ENCODE results near the gene NPTXR.

Gene NPTXR

GRCh38 chr22:38850941-38851849 is 7.4 kb upstream of the NPTXR start:
- DNase-seq: peak; percentile 32

DNA sequence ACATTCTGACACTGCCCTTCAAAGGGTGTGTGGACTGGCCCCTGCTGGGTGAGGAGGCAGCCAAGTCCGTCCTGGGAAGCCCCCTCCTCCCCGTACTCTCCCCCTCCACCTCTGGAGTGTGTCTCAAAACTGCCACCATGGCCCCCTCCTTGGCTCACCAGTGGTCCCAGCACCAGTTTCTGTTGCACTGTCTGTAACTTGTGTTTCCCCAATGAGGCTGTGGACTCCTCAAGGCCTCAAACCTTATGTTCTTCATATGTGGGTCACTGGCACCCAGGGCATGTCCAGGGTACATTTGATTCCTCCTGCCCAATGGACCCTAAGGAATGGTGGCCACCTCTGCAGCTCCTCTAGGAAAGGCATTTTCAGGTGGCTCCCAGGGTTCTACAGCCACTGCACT is 6.6 kb upstream of the NPTXR start:
- no peak for DNase-seq

DNA sequence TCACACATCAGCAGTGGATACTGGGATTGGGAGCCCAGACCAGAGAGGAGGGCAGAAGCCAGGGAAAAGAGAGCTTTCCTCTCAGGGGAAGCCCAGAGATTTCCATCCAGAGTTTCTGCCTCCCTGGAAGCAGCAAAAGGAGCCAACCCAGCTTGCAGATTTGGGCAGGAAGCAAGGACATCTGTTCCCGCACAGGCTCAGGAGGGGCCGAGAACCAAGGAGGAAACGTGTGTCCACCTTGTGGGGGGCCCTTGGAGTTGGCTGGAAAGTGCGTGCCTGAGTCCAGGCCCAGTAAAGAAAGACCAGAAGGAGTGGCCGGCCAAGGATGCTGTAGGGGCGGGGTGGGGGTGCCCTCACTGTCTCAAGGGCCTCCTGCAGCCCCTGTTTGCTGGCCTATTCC is 6.0 kb upstream of the NPTXR start:
- DNase-seq: no peak

GRCh38 chr22:38846412-38846811 is 2.6 kb upstream of the NPTXR start:
- no peak for DNase-seq

DNA sequence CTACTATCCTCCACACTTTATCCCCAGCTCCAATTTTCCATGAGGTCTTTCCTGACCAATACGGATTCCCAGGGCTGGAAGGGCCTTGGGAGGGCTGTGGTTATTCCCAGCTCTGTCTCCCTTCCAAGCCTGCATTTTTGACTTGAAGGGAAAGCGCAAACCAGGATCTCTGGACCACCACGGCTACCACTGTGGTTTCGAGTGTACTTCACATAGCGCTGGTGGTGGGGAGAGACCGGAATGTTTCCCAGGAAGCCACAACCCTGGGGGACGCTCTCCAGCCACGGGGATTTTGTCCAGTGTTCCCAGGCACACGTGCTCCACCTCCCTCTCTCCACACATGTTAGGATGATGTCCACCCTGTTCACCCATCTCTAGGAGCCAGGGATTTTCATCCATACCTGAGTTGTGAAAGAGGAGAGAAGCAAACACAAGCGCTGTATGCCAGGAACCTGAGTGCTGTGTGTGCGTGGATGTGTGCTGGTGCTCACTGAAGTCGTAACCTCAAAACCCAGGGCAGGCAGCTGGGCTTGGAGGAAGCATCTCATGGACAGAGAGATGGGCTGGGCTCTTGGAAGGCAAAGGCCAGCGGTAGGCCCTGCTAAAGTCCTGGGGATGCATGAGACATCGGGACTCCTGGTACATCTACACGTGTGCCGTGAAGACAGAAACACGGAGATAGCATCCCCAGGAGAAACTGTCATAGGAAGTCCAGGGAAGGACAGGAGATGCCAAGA is 1.3 kb upstream of the NPTXR start:
- DNase-seq: no peak

- peak; percentile 47 for DNase-seq
Observed at GRCh38 chr22:38844315-38845003, 631 bp upstream of the NPTXR start.

DNA sequence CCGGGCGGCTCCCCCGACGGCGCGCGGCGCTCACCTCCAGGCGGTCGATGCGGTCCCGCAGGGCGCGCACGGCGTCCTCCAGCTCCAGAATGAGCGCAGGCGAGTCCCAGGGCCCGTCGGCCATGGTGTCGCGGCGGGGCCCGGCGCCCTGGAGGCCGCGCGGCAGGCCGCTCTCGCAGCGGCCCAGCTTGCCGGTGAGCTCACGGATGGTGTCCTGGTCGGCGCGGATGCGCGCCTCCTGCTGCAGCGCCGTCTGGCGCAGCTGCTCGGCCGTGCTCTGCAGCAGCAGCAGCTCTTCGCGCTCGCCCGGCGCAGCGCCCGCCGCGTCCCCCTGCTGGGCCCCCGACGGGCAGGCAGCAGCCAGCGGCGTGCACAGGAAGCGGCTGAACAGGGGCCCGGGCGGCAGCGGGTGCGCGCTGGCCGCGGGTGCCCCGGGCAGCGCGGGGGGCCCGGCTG is 599 bp downstream of the NPTXR start:
- DNase-seq: peak; percentile 81

DNA sequence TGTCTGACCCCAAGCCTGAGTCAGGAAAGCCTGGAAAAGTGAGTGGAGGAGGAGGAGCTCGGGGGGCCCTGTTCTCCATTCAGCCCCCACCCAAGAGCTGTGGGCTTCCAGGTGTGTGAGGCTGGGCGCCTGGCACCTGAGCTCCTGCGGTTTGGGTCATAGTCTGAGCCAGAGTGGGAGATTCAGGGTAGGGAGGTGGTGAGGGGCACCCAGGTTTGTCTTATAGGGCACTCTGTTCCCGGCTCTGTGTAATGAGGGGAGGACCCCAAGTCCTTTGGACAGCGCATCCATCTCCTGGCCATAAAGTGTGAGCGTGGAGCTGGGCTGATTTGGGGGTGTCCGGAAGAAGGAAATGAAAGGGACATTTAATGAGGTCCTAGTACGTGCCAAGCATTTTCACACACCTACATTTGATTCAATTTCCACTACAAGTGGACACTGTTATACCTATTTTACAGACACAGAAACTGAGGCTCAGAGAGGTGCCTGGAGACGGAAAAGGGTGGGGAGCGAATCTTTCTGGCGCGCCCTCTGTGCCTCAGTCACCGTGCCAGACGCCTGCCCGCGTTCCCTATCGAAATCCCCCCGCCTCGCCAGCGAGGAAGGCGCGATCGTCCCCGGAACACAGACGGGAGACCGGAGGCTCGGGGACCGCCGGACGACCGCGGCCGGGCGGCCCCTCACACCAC is 1.2 kb downstream of the NPTXR start:
- DNase-seq: no peak

DNA sequence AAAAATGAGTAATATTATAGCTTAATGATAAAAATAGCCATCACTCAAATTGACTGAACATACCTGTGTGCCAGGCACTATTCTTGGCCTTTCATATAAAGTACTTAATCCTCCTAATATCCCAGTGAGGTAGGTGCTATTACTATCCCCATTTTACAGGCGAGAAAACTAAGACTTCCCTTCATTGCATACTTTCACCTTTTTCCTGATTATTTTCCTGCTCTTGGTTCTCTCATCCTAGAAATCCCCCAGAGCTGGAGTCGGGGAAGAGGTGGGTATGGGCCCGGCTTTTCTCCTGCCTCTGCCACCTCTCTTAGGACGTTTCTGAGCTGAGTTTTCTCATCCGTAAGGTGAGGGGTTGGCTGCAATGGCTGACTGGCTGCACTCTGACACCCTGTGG is 2.2 kb downstream of the NPTXR start:
- no peak for DNase-seq

GRCh38 chr22:38841211-38841610 is 2.6 kb downstream of the NPTXR start:
- no peak for DNase-seq

DNA sequence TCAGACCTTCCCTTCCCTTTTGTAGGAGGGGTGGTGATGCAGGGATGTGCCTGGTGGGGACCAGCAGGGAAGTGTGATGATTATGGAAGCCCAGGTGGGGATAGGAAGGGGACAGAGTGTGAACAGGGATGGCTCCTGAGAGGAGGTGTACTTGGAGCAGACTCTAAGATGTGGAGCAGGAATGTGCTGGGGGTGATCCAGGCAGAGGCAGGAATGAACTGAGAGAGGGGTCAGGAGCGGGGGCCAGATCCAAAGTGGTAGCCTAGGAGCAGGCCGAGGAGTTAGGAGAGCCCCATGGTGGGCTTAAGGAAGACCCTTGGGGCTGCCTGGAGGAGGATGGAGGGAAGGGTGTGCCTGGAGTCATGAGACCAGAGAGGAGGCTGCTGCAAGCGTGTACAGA is 3.7 kb downstream of the NPTXR start:
- no peak for DNase-seq

DNA sequence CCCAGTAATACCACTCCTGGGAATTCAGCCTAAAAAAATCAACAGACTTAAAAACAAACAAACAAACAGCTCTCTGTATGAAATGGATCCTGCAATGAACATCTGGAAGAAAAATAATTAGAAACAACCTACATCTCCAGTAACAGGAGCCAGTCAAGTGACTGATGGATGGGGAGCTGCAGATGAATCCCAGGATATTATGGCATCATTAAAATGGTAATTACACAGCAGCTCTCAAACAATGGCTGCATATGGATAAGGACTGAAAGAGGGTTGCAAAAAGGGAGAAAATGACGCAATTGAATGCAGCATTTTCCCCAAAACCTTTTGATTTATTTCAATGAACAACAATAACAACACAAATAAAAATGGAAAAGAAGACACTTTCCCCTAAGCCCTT is 4.1 kb downstream of the NPTXR start:
- no peak for DNase-seq

DNA sequence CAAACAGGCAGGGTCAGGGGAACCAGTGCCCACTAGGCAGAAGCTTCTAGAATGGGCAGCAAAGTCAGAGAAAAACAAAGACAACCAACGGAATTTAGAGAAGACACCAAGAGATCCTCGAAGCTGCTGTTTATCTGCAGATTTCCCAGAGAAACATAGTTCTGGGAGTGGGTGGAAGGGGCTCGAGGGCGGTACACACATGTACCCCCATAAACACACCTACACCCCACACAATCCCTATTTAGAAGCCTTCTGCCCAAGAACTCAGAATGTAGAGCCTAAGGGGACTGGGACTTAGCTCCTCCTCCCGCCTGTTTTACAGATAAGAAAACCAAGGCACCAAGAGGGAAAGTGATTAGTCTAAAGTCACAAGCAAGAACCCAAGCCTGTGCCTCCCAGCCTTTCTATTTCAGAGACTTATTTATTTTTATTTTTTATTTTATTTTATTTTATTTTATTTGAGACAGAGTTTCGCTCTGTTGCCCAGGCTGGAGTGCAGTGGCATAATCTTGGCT is 6.4 kb downstream of the NPTXR start:
- no peak for DNase-seq

- no peak for DNase-seq
Observed at GRCh38 chr22:38835888-38836301, 7.9 kb downstream of the NPTXR start.

DNA sequence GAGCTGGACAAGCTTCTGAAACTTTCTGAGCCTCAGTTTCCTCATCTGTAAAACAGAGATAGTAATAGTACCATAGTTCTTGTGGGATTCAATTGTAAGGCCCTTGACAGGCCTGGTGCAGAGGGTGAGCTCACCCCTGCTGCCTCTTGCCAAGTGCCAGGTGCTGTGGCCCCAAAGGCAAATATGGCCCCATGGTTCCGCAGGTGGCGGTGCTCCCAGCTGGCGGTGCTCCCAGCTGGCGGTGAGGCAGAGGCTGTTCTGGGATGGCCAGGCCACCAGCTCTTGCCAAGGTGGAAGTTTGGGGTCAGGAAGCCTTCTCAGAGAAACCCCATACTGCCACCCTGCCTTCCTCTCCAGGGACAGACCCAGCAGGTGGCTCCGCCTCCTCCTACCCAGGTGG is 8.8 kb downstream of the NPTXR start:
- peak; percentile 28 for DNase-seq

DNA sequence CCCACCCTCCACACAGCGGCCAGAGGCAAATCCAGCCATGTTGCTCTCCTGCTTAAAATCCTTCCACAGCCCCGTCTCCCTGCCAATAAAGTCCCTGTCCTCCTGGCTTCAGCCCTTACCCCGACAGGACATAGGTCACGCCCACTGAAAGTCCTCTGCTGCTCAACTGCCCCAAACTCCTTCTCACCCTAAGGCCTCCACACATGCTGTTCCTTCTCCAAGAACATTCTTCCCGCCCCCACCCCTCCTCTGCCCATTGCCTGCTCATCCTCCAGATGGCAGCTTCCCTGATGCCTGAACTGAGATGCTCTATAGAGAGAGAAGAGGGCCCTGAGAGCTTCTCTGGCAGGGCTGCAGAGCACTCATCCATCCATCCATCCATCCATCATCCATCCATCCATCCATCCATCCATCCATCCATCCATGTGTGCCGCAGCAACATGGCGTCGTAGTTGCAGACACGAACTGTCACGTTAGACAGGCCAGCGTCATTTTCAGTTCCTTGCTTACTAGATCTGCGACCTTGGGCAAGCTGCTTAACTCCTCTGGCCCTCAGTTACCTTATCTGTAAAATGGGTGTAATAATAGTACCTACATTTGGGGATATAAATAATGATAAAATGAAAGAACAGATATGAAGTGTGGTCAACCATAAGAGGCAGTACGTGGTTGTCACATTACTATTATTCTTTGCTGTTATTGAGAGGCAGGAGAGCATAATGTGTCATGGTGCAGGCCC is 9.4 kb downstream of the NPTXR start:
- DNase-seq: no peak

DNA sequence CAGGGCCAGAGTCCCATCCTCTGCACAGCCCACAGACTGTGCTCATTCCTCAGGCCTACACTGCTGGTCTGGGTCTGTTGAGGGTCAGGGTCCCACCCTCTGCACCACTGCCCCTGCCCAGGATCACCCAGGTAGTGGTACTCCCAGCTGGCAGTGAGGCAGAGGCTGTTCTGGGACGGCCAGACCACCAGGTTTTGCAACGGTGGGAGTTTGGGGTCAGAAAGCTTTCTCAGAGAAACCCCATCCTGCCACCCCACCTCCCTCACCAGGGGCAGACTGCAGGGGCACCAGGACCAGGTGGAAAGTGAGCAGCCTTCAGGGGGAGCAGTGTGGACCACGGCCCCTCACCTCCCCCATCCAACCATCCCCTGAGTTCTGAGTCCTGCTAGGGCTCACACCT is 10.8 kb downstream of the NPTXR start:
- no peak for DNase-seq

GRCh38 chr22:38832005-38832978 is 11.5 kb downstream of the NPTXR start:
- DNase-seq: no peak

DNA sequence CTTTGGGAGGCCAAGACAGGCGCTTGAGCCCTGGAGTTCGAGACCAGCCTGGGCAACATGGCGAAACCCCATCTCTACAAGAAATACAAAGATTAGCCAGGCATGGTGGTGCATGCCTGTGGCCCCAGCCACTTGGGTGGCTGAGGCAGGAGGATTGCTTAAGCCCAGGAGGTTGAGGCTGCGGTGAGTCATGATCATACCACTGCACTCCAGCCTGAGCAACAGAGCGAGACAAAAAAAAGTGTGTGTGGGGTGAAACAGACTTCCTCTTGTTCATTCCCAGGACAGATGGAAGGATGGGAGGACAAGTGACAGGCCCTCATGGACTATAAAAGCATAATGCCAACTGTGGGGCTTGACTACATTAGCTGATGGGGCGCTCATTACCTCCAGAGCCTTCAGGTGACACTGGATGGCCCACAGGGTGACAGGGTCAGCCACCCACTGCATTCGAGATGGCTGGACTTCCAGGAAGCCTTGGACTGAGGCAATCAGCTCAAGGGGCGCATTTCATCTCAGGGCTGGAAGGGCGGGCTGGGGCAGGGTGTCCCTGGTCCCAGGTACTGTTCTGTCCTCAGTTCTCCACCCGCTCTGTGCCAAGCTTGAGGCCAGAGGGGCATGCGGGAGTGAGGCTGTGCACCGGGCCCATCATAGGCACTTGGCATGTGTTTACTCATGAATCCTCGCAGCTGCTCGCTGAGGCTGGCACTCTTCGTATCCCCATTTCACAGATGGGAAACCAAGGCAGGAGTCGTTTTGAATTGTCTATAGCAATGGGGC is 12.5 kb downstream of the NPTXR start:
- peak; percentile 11 for DNase-seq

GRCh38 chr22:38830845-38831108 is 13.1 kb downstream of the NPTXR start:
- no peak for DNase-seq

All from DMS53 (cell line).